WERI-Rb-1 (cell line): ENCODE data around the gene DENND5A.

Source experiments
- DNase-seq: peaks from one replicate; pipeline ENCODE4 v3.0.0-alpha.2; 2020
- H3K27ac ChIP-seq: fragments of 250-450 bp; sonication (Bioruptor Pico); 2 replicates; pipeline ENCODE4 v1.5.1; 2020; ENCODE audit warnings: mild to moderate bottlenecking, moderate library complexity
- H3K27me3 ChIP-seq: fragments of 250-450 bp; sonication (Bioruptor Pico); 2 replicates; pipeline ENCODE4 v1.5.1; 2021; ENCODE audit warnings: mild to moderate bottlenecking, low read depth, moderate library complexity; ENCODE audit not compliant: insufficient read depth, severe bottlenecking
- H3K36me3 ChIP-seq: fragments of 250-450 bp; sonication (Bioruptor Pico); 2 replicates; pipeline ENCODE4 v1.5.1; 2020; ENCODE audit warnings: mild to moderate bottlenecking, moderate library complexity
- H3K4me3 ChIP-seq: 2 replicates; pipeline ENCODE4 v1.5.1; 2011; ENCODE audit warnings: low read depth, mild to moderate bottlenecking, control low read depth, low read length
- H3K9me3 ChIP-seq: fragments of 250-450 bp; sonication (Bioruptor Pico); 2 replicates; pipeline ENCODE4 v1.5.1; 2021; ENCODE audit warnings: mild to moderate bottlenecking, moderate library complexity; ENCODE audit not compliant: severe bottlenecking
- CTCF ChIP-seq: IDR thresholded peaks from 2 replicates; pipeline ENCODE4 v1.5.1; 2011; ENCODE audit warnings: low read depth, mild to moderate bottlenecking, control low read depth, inconsistent platforms, low read length

The DENND5A gene

GRCh38 chr11:9276571-9276970 lies 11.4 kb upstream of the DENND5A start:
- peaks cover 11% of the 10 kb centered on the region for H3K36me3 ChIP-seq
- no peak overlapping the region for H3K4me3 ChIP-seq
- TF ChIP-seq CTCF = no peak
- H3K27ac ChIP-seq = no peak overlapping the region
- peak; percentile 16 for DNase-seq
- no peaks in the 10 kb centered on the region for H3K27me3 ChIP-seq
- H3K9me3 ChIP-seq = no peaks in the 10 kb centered on the region

GRCh38 chr11:9274499-9275258 lies 9.5 kb upstream of the DENND5A start:
- Histone ChIP-seq H3K36me3 (no peaks in the 10 kb centered on the region), H3K27ac (no peak overlapping the region), H3K27me3 (no peaks in the 10 kb centered on the region), H3K4me3 (no peak overlapping the region), H3K9me3 (no peaks in the 10 kb centered on the region)
- no peak for DNase-seq
- TF ChIP-seq CTCF = no peak

- TF ChIP-seq CTCF = no peak
- no peak overlapping the region for H3K27ac ChIP-seq
- no peak for DNase-seq
- H3K27me3 ChIP-seq = no peaks in the 10 kb centered on the region
- no peaks in the 10 kb centered on the region for H3K36me3 ChIP-seq
- H3K9me3 ChIP-seq = no peaks in the 10 kb centered on the region
- no peak overlapping the region for H3K4me3 ChIP-seq
Measured at GRCh38 chr11:9273376-9274336, 8.5 kb upstream of the DENND5A start.

DNA sequence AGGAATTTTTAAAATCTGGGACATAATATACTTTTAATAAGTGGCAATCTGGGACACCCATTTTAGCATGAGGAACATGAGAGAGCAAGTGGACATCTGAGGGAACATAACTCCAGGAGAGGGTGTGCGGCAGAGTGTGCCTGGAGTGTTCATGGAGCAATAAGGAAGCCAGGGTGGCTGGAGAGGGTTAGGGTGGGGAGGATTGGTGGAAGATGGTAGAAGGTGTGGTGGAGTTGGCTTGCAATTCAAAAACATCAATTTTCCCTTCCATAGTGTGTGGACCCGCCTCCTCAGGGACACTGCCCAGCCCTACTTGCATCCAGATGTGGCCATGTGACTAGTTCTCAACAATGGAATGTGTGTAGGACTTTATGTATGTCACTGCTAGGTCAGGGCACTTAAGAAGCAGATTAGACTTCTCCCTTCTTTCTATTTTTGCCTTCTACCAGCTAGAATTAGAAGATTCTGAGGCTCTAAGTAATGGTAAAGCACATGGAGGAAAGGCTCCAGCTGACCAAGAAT lies 4.4 kb upstream of the DENND5A start:
- no peak for DNase-seq
- TF ChIP-seq CTCF = no peak
- Histone ChIP-seq H3K4me3 (no peak overlapping the region), H3K27ac (no peak overlapping the region), H3K27me3 (no peaks in the 10 kb centered on the region), H3K36me3 (no peaks in the 10 kb centered on the region), H3K9me3 (no peaks in the 10 kb centered on the region)

GRCh38 chr11:9267680-9268079 lies 2.5 kb upstream of the DENND5A start:
- Histone ChIP-seq H3K27me3 (no peaks in the 10 kb centered on the region), H3K9me3 (no peaks in the 10 kb centered on the region), H3K36me3 (no peaks in the 10 kb centered on the region), H3K4me3 (no peak overlapping the region), H3K27ac (no peak overlapping the region)
- no peak for TF ChIP-seq CTCF
- DNase-seq = no peak
